EH (cell line): Measurements from ENCODE around the gene PRKAR1B.

Source experiments
- DNase-seq: peaks from one replicate; pipeline ENCODE4 v3.0.0-alpha.2; 2015; ENCODE audit warnings: low read depth

The PRKAR1B gene

GRCh38 chr7:538764-539685 is 188.1 kb downstream of the PRKAR1B start:
- DNase-seq: no peak

GRCh38 chr7:537911-538634 is 189.0 kb downstream of the PRKAR1B start:
- peak; percentile 98 for DNase-seq

- no peak for DNase-seq
Measured at GRCh38 chr7:536231-536630, 190.8 kb downstream of the PRKAR1B start.

GRCh38 chr7:534959-535358 is 192.1 kb downstream of the PRKAR1B start:
- DNase-seq: no peak

- no peak for DNase-seq
Measured at GRCh38 chr7:534075-534474, 193.0 kb downstream of the PRKAR1B start.

GRCh38 chr7:533266-533665 is 193.8 kb downstream of the PRKAR1B start:
- no peak for DNase-seq

GRCh38 chr7:532379-533143 is 194.5 kb downstream of the PRKAR1B start:
- DNase-seq: no peak

GRCh38 chr7:531777-532176 is 195.3 kb downstream of the PRKAR1B start:
- DNase-seq: no peak

- DNase-seq: no peak
Measured at GRCh38 chr7:528451-528850, 198.6 kb downstream of the PRKAR1B start.

GRCh38 chr7:527723-528122 is 199.4 kb downstream of the PRKAR1B start:
- no peak for DNase-seq

GRCh38 chr7:526460-527034 is 200.5 kb downstream of the PRKAR1B start:
- no peak for DNase-seq

GRCh38 chr7:525740-526139 is 201.3 kb downstream of the PRKAR1B start:
- DNase-seq: peak; percentile 55

GRCh38 chr7:524800-525199 is 202.3 kb downstream of the PRKAR1B start:
- DNase-seq: no peak

GRCh38 chr7:523347-524336 is 203.4 kb downstream of the PRKAR1B start:
- no peak for DNase-seq

GRCh38 chr7:522951-523314 is 204.1 kb downstream of the PRKAR1B start:
- DNase-seq: no peak

- peak; percentile 70 for DNase-seq
Measured at GRCh38 chr7:522071-522950, 204.8 kb downstream of the PRKAR1B start.

- peak; percentile 75 for DNase-seq
Measured at GRCh38 chr7:521221-522070, 205.6 kb downstream of the PRKAR1B start.

- no peak for DNase-seq
Measured at GRCh38 chr7:520503-521161, 206.4 kb downstream of the PRKAR1B start.
